Kidney epithelial cell (primary cell): ENCODE data around the gene NANOS2. TPM values are rescaled to one million over a fixed set of nuclear protein-coding genes. Genes with fewer than 3 reads are reported as not detected.
A peak's percentile ranks its signal among the peaks of the same experiment; 100 is the strongest.

Source experiments
- DNase-seq: peaks from one replicate; pipeline ENCODE4 v3.0.0-alpha.2; 2010; ENCODE audit warnings: low read depth
- H3K27me3 ChIP-seq: 2 replicates; pipeline ENCODE4 v1.6.0; 2011; ENCODE audit warnings: low read length; ENCODE audit not compliant: control insufficient read depth, insufficient read depth
- H3K36me3 ChIP-seq: 2 replicates; pipeline ENCODE4 v1.5.1; 2011; ENCODE audit warnings: low read length; ENCODE audit not compliant: control insufficient read depth, insufficient read depth
- H3K4me3 ChIP-seq: 2 replicates; pipeline ENCODE4 v1.5.1; 2011; ENCODE audit warnings: low read depth, mild to moderate bottlenecking, control low read depth, low read length
- CTCF ChIP-seq: IDR thresholded peaks from 2 replicates; pipeline ENCODE4 v1.5.1; 2011; ENCODE audit warnings: mild to moderate bottlenecking, moderate library complexity, low read length, control low read depth, inconsistent platforms; ENCODE audit not compliant: insufficient read depth, poor library complexity, severe bottlenecking
- total RNA-seq: library from RNA; depleted of rRNA; stranded (reverse); fragments of >200 nt; gene quantifications from 2 replicates; pipeline ENCODE4 v1.2.3, GENCODE V29; 2015

NANOS2 gene
- total RNA-seq, 1 donor from 2014 or later, result not detected

- no peaks in the 10 kb centered on the region for H3K36me3 ChIP-seq
- no peak for TF ChIP-seq CTCF
Measured at GRCh38 chr19:45911291-45911690, 3.3 kb downstream of the NANOS2 start.

GRCh38 chr19:45908956-45909355 lies 5.6 kb downstream of the NANOS2 start:
- Histone ChIP-seq H3K4me3 (no peak overlapping the region), H3K27me3 (peaks cover 8% of the 10 kb centered on the region), H3K36me3 (no peaks in the 10 kb centered on the region)
- peak; percentile 14 for TF ChIP-seq CTCF
- no peak for DNase-seq

More at GRCh38 chr19:45911291-45911690, 3.3 kb downstream of the NANOS2 start:
- no peak for DNase-seq
- H3K4me3 ChIP-seq, result no peak overlapping the region
- H3K27me3 ChIP-seq, result peaks cover 10% of the 10 kb centered on the region

- no peak overlapping the region for H3K4me3 ChIP-seq
- no peaks in the 10 kb centered on the region for H3K36me3 ChIP-seq
- DNase-seq, result no peak
- peaks cover 6% of the 10 kb centered on the region for H3K27me3 ChIP-seq
- TF ChIP-seq CTCF, result no peak
Measured at GRCh38 chr19:45906221-45906620, 8.4 kb downstream of the NANOS2 start.

- Histone ChIP-seq H3K4me3 (no peak overlapping the region), H3K27me3 (peaks cover under 1% of the 10 kb centered on the region), H3K36me3 (no peaks in the 10 kb centered on the region)
- no peak for TF ChIP-seq CTCF
- no peak for DNase-seq
Measured at GRCh38 chr19:45905011-45905410, 9.6 kb downstream of the NANOS2 start.

- H3K36me3 ChIP-seq, result peaks cover 1% of the 10 kb centered on the region
- no peak for TF ChIP-seq CTCF
- peak overlapping the region; percentile 76 for H3K4me3 ChIP-seq
- DNase-seq, result peak; percentile 76
- no peaks in the 10 kb centered on the region for H3K27me3 ChIP-seq
Measured at GRCh38 chr19:45902651-45903625, 11.6 kb downstream of the NANOS2 start.
